Spleen (tissue), 11 donors: ENCODE results near the gene ARL14EP. TPM values are rescaled to one million over a fixed set of nuclear protein-coding genes. Genes with fewer than 3 reads are reported as not detected.

Source experiments
- DNase-seq: peaks from one replicate; pipeline ENCODE4 v3.0.0-alpha.2; 2020
- H3K27ac ChIP-seq, 8 donors: fragments of 200-600 bp; sonication (generic) in 7 of 8; 1 replicate in 4 of 8; 2 replicates in 4 of 8; pipeline versions ENCODE4 v1.5.0 to v1.8.0; 2016 to 2021; ENCODE audit warnings: inconsistent platforms in 4 of 8, mild to moderate bottlenecking in 4 of 8, moderate library complexity in 1 of 8
- H3K27me3 ChIP-seq, 7 donors: fragments of 200-600 bp; sonication (generic) in 6 of 7; replicated peaks in 1 of 7; 1 replicate in 4 of 7; 2 replicates in 3 of 7; pipeline versions ENCODE4 v1.5.0 to v1.8.0; 2016 to 2021; ENCODE audit warnings: inconsistent platforms in 3 of 7, mild to moderate bottlenecking in 1 of 7
- H3K36me3 ChIP-seq, 6 donors: fragments of 200-600 bp; sonication (generic) in 5 of 6; 1 replicate in 4 of 6; 2 replicates in 2 of 6; pipeline versions ENCODE4 v1.5.0 to v1.8.0; 2016 to 2021; ENCODE audit warnings: inconsistent platforms in 2 of 6
- H3K4me1 ChIP-seq, 6 donors: fragments of 200-600 bp; sonication (generic) in 5 of 6; 1 replicate in 3 of 6; 2 replicates in 3 of 6; pipeline versions ENCODE4 v1.5.0 to v1.8.0; 2016 to 2021; ENCODE audit warnings: inconsistent platforms in 3 of 6
- H3K4me3 ChIP-seq, 8 donors: fragments of 200-600 bp; sonication (generic) in 7 of 8; 1 replicate in 4 of 8; 2 replicates in 4 of 8; pipeline versions ENCODE4 v1.5.0 to v1.8.0; 2016 to 2021; ENCODE audit warnings: inconsistent platforms in 4 of 8, mild to moderate bottlenecking in 4 of 8, moderate library complexity in 2 of 8
- H3K9me3 ChIP-seq, 8 donors: fragments of 200-600 bp; sonication (generic) in 7 of 8; 1 replicate in 4 of 8; 2 replicates in 4 of 8; pipeline versions ENCODE4 v1.5.0 to v1.8.0; 2016 to 2021; ENCODE audit warnings: inconsistent platforms in 4 of 8
- CTCF ChIP-seq, 11 experiments: fragments of 200-600 bp in 7 of 11; fragments of 450-650 bp in 4 of 11; sonication (generic) in 4 of 11; IDR thresholded peaks in 8 of 11; conservative IDR thresholded peaks in 3 of 11; 1 replicate in 7 of 11; 2 replicates in 4 of 11; pipeline versions ENCODE4 v1.4.0 to v1.8.0; 2016 to 2021; ENCODE audit warnings: antibody characterized with exemption in 11 of 11, inconsistent platforms in 4 of 11, mild to moderate bottlenecking in 1 of 11
- POLR2A ChIP-seq, 3 donors: fragments of 450-650 bp; IDR thresholded peaks; one replicate each; pipeline ENCODE4 v1.5.1; 2017; ENCODE audit warnings: antibody characterized with exemption in 3 of 3, mild to moderate bottlenecking in 1 of 3
- POLR2AphosphoS5 ChIP-seq, 3 donors: sonication (generic); formaldehyde crosslinking; IDR thresholded peaks; one replicate each; pipeline ENCODE4 v1.5.1; 2017; ENCODE audit warnings: antibody characterized with exemption in 3 of 3
- WGBS, 5 donors: extraction: QIAGEN DNeasy Blood & Tissue Kit in 3 of 5; methylation state at CpG; one replicate each; pipeline versions ENCODE4 v1.1.5 to v1.1.7; 2013 to 2018; 5-methylcytosine and 5-hydroxymethylcytosine counted together
- intact Hi-C: fragments of 100-400 bp; cut with DNase I; formaldehyde crosslinking; loops from one replicate; pipeline ENCODE4 v1.15.0; 2023; ENCODE audit warnings: low total_unique reads
- polyA plus RNA-seq, 3 donors: library from polyadenylated mRNA; stranded (reverse); fragments of 200-250 nt; gene quantifications; one replicate each; pipeline ENCODE4 v1.2.1, GENCODE V29; 2013
- total RNA-seq, 7 donors: library from RNA; depleted of rRNA in 3 of 7; stranded (reverse); fragments of >200 nt in 3 of 7; fragmentation: NEBNext Ultra II Directional in 4 of 7; extraction: Animal tissue kit (Norgen Biotek cat#: 25700) in 4 of 7; gene quantifications; one replicate each; pipeline versions ENCODE4 v1.1.0 to v1.2.1, GENCODE V29; 2016 to 2021
- donor health status: healthy with polysubstance abuse.
- donor health status: DM: no; HTN: no; CAD: no; lungs with moderate emphysema.
- donor health status: DM: no; HTN: no; CAD: no.
- donor health status: Bipolar disorder and iron deficiency.
- donor health status: healthy.
- donor health status: DM: no; HTN: no; CAD: no.
- donor health status: DM: yes; HTN: yes; CAD: no.

Gene ARL14EP
- total and polyA plus RNA-seq, 10 donors, result 15.6 to 40.3 (median 31.7) TPM

DNA sequence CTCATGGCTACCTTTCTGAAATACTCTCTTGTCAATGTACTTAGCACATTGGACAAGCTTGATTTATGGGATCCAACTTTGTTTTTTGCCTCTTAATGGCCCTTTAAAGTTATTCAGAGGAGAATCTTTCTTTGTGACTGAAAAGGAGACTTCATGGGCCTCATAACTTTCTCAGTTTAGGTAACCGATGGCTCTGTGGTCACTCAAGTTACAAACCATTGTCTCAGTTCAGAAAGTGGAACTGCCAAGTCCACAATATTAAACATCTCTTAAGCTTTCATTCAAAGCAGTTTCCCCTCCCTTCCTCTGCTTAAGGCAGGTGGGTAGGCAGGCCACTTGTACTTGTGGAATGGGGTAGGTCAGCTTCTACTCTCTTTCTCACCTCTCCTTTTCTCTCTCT lies 12.3 kb upstream of the ARL14EP start:
- DNase-seq, result no peak
- Histone ChIP-seq H3K36me3 (no peaks in the 10 kb centered on the region), H3K9me3 (peaks cover 0 to 8% (median 2%) of the 10 kb centered on the region in 8 donors), H3K4me3 (no peak overlapping the region), H3K27me3 (peaks cover 0 to 12% (median 0%) of the 10 kb centered on the region in 7 donors), H3K4me1 (no peaks in the 10 kb centered on the region), H3K27ac (no peak overlapping the region)
- intact Hi-C loops, result no loop called here
- TF ChIP-seq CTCF (IDR thresholded peaks at IDR 0.05 in 8 of 11, conservative IDR thresholded peaks at IDR 0.05 in 3 of 11), result no peak
- no peak for TF ChIP-seq POLR2A (IDR thresholded peaks at IDR 0.05)
- TF ChIP-seq POLR2AphosphoS5 (IDR thresholded peaks at IDR 0.05), result no peak
- WGBS, 5 donors, result 65 to 86% (median 79%) methylated on average over 1 of the region's 1 CpG

DNA sequence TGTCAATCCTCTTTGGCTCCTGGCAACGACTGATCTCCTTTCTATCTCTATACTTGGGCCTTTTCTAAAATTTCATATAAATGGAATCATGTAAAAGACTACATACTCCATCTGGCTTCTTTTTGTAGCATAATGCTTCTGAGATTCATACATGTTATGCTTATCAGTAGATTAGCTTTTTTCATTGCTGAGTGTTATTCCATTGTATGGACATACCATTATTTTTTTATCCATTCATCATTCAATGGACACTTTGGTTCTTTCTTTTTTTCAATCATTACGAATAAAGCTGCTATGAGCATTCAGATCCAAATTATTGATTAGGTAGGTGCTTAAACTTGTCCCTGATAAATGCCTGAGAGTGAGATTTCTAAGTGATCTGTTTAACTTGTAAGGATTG lies 11.7 kb upstream of the ARL14EP start:
- Histone ChIP-seq H3K36me3 (no peaks in the 10 kb centered on the region), H3K4me1 (no peaks in the 10 kb centered on the region), H3K4me3 (no peak overlapping the region), H3K9me3 (peaks cover 0 to 8% (median 2%) of the 10 kb centered on the region in 8 donors), H3K27ac (no peak overlapping the region), H3K27me3 (peaks cover 0 to 12% (median 0%) of the 10 kb centered on the region in 7 donors)
- intact Hi-C loops, result no loop called here
- TF ChIP-seq POLR2A (IDR thresholded peaks at IDR 0.05), result no peak
- TF ChIP-seq POLR2AphosphoS5 (IDR thresholded peaks at IDR 0.05), result no peak
- no peak for TF ChIP-seq CTCF (IDR thresholded peaks at IDR 0.05 in 8 of 11, conservative IDR thresholded peaks at IDR 0.05 in 3 of 11)
- DNase-seq, result no peak
- WGBS, 5 donors, result 39 to 76% (median 43%) methylated on average over 2 of the region's 2 CpGs

DNA sequence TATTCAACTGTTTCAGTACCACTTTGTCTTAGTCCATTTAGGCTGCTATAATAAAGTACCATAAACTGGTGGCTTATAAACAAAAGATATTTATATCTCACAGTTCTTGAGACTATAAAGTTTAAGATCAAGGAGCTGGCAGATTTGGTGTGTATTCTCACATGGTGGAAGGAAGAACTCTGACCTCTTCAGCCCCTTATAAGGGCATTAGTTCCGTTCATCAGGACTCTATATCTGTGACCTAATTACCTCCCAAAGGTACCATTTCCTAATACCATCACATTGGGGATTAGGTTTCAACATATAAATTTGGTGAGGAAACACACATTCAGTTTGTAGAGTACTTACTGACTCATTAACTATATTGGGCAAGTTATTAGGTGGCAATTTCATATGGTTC lies 10.7 kb upstream of the ARL14EP start:
- TF ChIP-seq CTCF (IDR thresholded peaks at IDR 0.05 in 8 of 11, conservative IDR thresholded peaks at IDR 0.05 in 3 of 11), result no peak
- TF ChIP-seq POLR2A (IDR thresholded peaks at IDR 0.05), result no peak
- TF ChIP-seq POLR2AphosphoS5 (IDR thresholded peaks at IDR 0.05), result no peak
- DNase-seq, result no peak
- intact Hi-C loops, result no loop called here
- no peaks in the 10 kb centered on the region for H3K4me1 ChIP-seq
- 61 to 91% (median 81%) methylated on average over 1 of the region's 1 CpG for WGBS, 5 donors
- H3K27me3 ChIP-seq, result peaks cover 0 to 12% (median 0%) of the 10 kb centered on the region in 7 donors
- H3K9me3 ChIP-seq, result peaks cover 0 to 8% (median 2%) of the 10 kb centered on the region in 8 donors
- no peak overlapping the region for H3K4me3 ChIP-seq
- no peak overlapping the region for H3K27ac ChIP-seq
- H3K36me3 ChIP-seq, result no peaks in the 10 kb centered on the region

DNA sequence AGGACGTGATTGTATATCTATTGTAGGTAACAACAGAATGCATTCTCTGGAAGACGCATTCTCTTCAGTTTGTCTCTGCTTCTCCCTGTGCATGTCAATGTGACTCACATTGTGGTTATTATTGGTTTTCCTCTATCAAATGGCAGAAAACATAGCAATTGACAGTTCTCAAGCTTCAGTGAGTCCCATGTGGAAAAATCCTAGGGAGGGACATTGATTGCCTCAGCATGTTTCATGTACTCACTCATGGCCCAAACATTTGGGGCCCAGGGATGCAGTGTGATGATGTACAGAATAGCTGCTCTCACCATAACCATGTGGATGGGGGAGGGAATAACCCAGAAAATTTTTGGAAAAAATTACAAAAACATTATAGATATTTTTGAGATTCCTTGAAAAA lies 9.3 kb upstream of the ARL14EP start:
- no peak for DNase-seq

More for the DNA sequence above, 9.3 kb upstream of the ARL14EP start:
- 76 to 87% (median 85%) methylated on average over 2 of the region's 2 CpGs for WGBS, 5 donors
- Histone ChIP-seq H3K36me3 (no peaks in the 10 kb centered on the region), H3K4me3 (no peak overlapping the region), H3K4me1 (no peaks in the 10 kb centered on the region), H3K27me3 (peaks cover 0 to 12% (median 0%) of the 10 kb centered on the region in 7 donors), H3K9me3 (peaks cover 0 to 8% (median 2%) of the 10 kb centered on the region in 8 donors), H3K27ac (no peak overlapping the region)
- TF ChIP-seq CTCF (IDR thresholded peaks at IDR 0.05 in 8 of 11, conservative IDR thresholded peaks at IDR 0.05 in 3 of 11) (no peak), POLR2A (IDR thresholded peaks at IDR 0.05) (no peak), POLR2AphosphoS5 (IDR thresholded peaks at IDR 0.05) (no peak)
- intact Hi-C loops, result no loop called here
